CD14-positive monocyte (primary cell): ENCODE measurements around the gene NEK4. TPM values are rescaled to one million over a fixed set of nuclear protein-coding genes. Genes with fewer than 3 reads are reported as not detected.
A peak's percentile ranks its signal among the peaks of the same experiment; 100 is the strongest.

ENCODE experiments used
- DNase-seq, 3 donors: peaks; one replicate each; pipeline ENCODE4 v3.0.0-alpha.2; 2011 to 2022
- H2AFZ ChIP-seq: 2 replicates; pipeline ENCODE4 v1.6.0; 2012; ENCODE audit warnings: mild to moderate bottlenecking, low read depth, low read length, inconsistent platforms; ENCODE audit not compliant: insufficient read depth, poor library complexity, severe bottlenecking
- H3K27ac ChIP-seq, 2 donors: 1 replicate in 1 of 2; 2 replicates in 1 of 2; pipeline ENCODE4 v1.5.1; 2012 to 2013; ENCODE audit warnings: low read length in 2 of 2, control low read depth in 1 of 2, inconsistent platforms in 1 of 2, low read depth in 1 of 2, mild to moderate bottlenecking in 1 of 2
- H3K27me3 ChIP-seq, 2 donors: one replicate each; pipeline versions ENCODE4 v1.6.0 to v1.6.1; 2011 to 2013; ENCODE audit warnings: low read length in 2 of 2; ENCODE audit not compliant: control insufficient read depth in 2 of 2, insufficient read depth in 2 of 2
- H3K36me3 ChIP-seq, 2 donors: replicated peaks in 1 of 2; 1 replicate in 1 of 2; 2 replicates in 1 of 2; pipeline versions ENCODE4 v1.5.1 to v1.6.1; 2012 to 2013; ENCODE audit warnings: low read length in 2 of 2, control low read depth in 1 of 2, inconsistent platforms in 1 of 2, mild to moderate bottlenecking in 1 of 2; ENCODE audit not compliant: insufficient read depth in 2 of 2, control insufficient read depth in 1 of 2
- H3K4me1 ChIP-seq, 2 donors: 1 replicate in 1 of 2; 2 replicates in 1 of 2; pipeline versions ENCODE4 v1.5.1 to v1.6.1; 2012 to 2013; ENCODE audit warnings: low read length in 2 of 2, control low read depth in 1 of 2, inconsistent platforms in 1 of 2, mild to moderate bottlenecking in 1 of 2, moderate library complexity in 1 of 2; ENCODE audit not compliant: insufficient read depth in 2 of 2, control insufficient read depth in 1 of 2
- H3K4me2 ChIP-seq: replicated peaks from 2 replicates; pipeline ENCODE3; 2012; ENCODE audit warnings: low read length, moderate library complexity, mild to moderate bottlenecking; ENCODE audit not compliant: poor library complexity, severe bottlenecking; ENCODE audit errors: extremely low read depth
- H3K4me3 ChIP-seq, 3 experiments: fragments of 200-600 bp in 1 of 3; sonication (generic) in 1 of 3; replicated peaks in 1 of 3; 1 replicate in 2 of 3; 2 replicates in 1 of 3; pipeline ENCODE4 v1.5.1; 2011 to 2013; ENCODE audit warnings: low read length in 3 of 3, mild to moderate bottlenecking in 3 of 3, control low read depth in 2 of 3, low read depth in 2 of 3, inconsistent platforms in 1 of 3, moderate library complexity in 1 of 3
- H3K79me2 ChIP-seq: 2 replicates; pipeline ENCODE4 v1.6.0; 2012; ENCODE audit warnings: mild to moderate bottlenecking, control low read depth, inconsistent platforms, low read length, moderate library complexity; ENCODE audit not compliant: insufficient read depth
- H3K9ac ChIP-seq: 2 replicates; pipeline ENCODE4 v1.6.0; 2017; ENCODE audit warnings: low read length, mild to moderate bottlenecking; ENCODE audit not compliant: insufficient read depth, poor library complexity, severe bottlenecking
- H3K9me3 ChIP-seq, 2 donors: replicated peaks in 1 of 2; 1 replicate in 1 of 2; 2 replicates in 1 of 2; pipeline versions ENCODE4 v1.5.1 to v1.6.1; 2012 to 2013; ENCODE audit warnings: low read length in 2 of 2, control low read depth in 1 of 2; ENCODE audit not compliant: control insufficient read depth in 1 of 2, insufficient read depth in 1 of 2
- H4K20me1 ChIP-seq: 2 replicates; pipeline ENCODE4 v1.6.0; 2012; ENCODE audit warnings: mild to moderate bottlenecking, low read length, control low read depth, moderate library complexity; ENCODE audit not compliant: insufficient read depth
- H3K27ac Mint-ChIP-seq, 7 donors: one replicate each; pipeline ENCODE4 v1.8.0; 2020; ENCODE audit warnings: mild to moderate bottlenecking in 7 of 7, mixed read lengths in 7 of 7, moderate library complexity in 6 of 7, inconsistent platforms in 2 of 7
- H3K27me3 Mint-ChIP-seq, 3 donors: one replicate each; pipeline ENCODE4 v1.8.0; 2021 to 2022; ENCODE audit warnings: low read depth in 3 of 3, mild to moderate bottlenecking in 3 of 3, mixed read lengths in 3 of 3, moderate library complexity in 3 of 3, inconsistent platforms in 1 of 3
- H3K36me3 Mint-ChIP-seq, 2 donors: one replicate each; pipeline ENCODE4 v1.8.0; 2020; ENCODE audit warnings: mixed read lengths in 2 of 2, inconsistent platforms in 1 of 2, mild to moderate bottlenecking in 1 of 2
- H3K4me1 Mint-ChIP-seq: one replicate; pipeline ENCODE4 v1.8.0; 2020; ENCODE audit warnings: mild to moderate bottlenecking, mixed read lengths
- H3K4me3 Mint-ChIP-seq, 2 donors: one replicate each; pipeline ENCODE4 v1.8.0; 2020; ENCODE audit warnings: mild to moderate bottlenecking in 2 of 2, mixed read lengths in 2 of 2, moderate library complexity in 1 of 2
- H3K9me3 Mint-ChIP-seq, 7 donors: one replicate each; pipeline ENCODE4 v1.8.0; 2020 to 2022; ENCODE audit warnings: mixed read lengths in 7 of 7, mild to moderate bottlenecking in 6 of 7, moderate library complexity in 6 of 7, inconsistent platforms in 2 of 7
- WGBS: methylation state at CpG from one replicate; pipeline ENCODE4 v1.1.5; 2013; ENCODE audit warnings: missing lambda C conversion rate; ENCODE audit not compliant: insufficient coverage; 5-methylcytosine and 5-hydroxymethylcytosine counted together
- intact Hi-C, 2 donors: fragments of 100-400 bp; cut with micrococcal nuclease; formaldehyde crosslinking; loops; one replicate each; pipeline versions ENCODE4 v1.15.0 to v1.15.1; 2023
- polyA plus RNA-seq, 3 donors: library from polyadenylated mRNA; depleted of rRNA in 1 of 3; unstranded in 2 of 3; stranded (reverse) in 1 of 3; fragments of 300-500 nt in 2 of 3; fragments of >200 nt in 1 of 3; fragmentation: Illumina TruSeq in 2 of 3; gene quantifications; 1 replicate in 2 of 3; 2 replicates in 1 of 3; pipeline ENCODE4 v1.2.3, GENCODE V29; 2012 to 2021
- TF ChIP-seq, protein P1 (sequence below): fragments of 200-600 bp; IDR thresholded peaks from one replicate; pipeline ENCODE4 v1.8.0; 2022; ENCODE audit warnings: antibody characterized with exemption, mild to moderate bottlenecking

Gene NEK4
- polyA plus RNA-seq, 3 donors = 13.7 to 17.5 (median 17.4) TPM

DNA sequence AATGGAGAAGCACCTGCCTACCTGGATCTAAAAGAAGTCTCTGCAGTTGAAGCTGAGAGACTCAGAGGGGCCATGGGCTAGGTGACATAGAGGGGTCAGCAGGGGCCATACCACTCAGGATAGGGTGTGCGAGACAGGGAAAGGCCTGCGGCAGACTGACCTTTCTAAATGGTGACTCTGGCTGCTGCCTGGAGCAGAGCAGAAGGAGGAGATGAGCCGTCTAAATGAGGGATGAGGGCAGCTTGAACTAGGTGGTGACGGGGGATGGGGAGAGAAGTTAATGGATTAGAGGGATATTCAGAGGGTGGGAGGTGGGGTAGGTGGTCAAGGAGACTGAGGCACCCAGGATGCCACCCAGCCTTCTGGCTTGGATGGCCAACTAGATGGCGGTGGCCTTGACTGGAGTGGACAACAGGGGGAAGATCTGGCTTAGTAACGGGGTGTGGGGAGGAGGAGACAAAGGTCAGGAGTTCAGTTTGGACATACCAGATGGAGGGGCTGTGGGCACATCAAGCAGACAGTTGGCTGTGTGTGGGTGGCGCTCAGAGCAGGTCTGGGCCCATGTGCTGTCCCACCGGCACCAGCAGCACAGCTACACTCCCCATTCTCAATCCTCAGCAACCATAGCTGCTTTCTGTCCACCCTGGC lies 3.5 kb upstream of the NEK4 start:
- DNase-seq = no peak
- H3K9me3 Mint-ChIP-seq = peaks cover 0 to 2% (median 0%) of the 10 kb centered on the region in 7 donors
- 83% methylated on average over 6 of the region's 8 CpGs for WGBS

DNA sequence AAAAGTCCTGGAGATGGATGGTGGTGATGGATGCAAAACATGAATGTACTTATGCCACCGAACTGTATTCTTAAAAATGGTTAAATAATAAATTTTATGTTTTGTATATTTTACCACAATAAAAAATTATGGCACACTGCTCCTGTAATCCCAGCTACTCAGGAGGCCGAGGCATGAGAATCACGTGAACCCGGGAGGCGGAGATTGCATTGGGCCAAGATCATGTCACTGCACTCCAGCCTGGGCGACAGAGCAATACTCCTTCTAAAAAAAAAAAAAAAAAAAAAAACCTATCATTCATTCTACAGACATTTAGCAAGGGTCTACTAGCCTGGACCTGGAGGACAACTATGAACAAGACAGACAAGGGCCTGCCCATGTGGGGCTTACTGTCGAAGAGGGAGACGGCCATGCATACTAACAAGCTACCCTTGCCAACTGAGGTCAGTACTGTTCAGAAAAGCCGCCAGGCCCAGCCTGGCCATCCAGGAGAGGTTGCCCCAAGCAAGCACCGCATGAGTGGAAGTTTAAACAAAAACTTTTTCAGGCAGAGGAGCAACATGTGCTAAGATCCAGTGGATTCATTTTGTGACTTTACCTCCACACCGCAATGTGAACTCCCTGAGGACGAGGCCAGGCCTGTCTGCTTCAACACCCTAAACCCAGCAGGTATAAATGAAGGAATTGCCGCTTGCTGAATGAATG lies 2.8 kb upstream of the NEK4 start:
- Histone ChIP-seq H3K4me2 (no peak overlapping the region), H3K27me3 (no peaks in the 10 kb centered on the region), H2AFZ (no peak overlapping the region), H3K27ac (no peak overlapping the region), H3K4me3 (no peak overlapping the region), H4K20me1 (peaks cover 4% of the 10 kb centered on the region), H3K9me3 (no peaks in the 10 kb centered on the region), H3K36me3 (peaks cover 0 to under 1% of the 10 kb centered on the region in 2 donors), H3K79me2 (peaks cover 21% of the 10 kb centered on the region), H3K9ac (no peak overlapping the region), H3K4me1 (peaks cover 47 to 53% of the 10 kb centered on the region in 2 donors)
- DNase-seq = no peak
- Mint-ChIP-seq H3K27me3 (peaks cover 0 to 4% (median 2%) of the 10 kb centered on the region in 3 donors), H3K4me1 (peaks cover 48% of the 10 kb centered on the region), H3K9me3 (peaks cover 0 to 2% (median 0%) of the 10 kb centered on the region in 7 donors), H3K27ac (peak overlapping the region in 2 of 7 donors; percentile 42 to 61), H3K36me3 (peaks cover 4 to 17% of the 10 kb centered on the region in 2 donors), H3K4me3 (no peak overlapping the region)
- WGBS = 100% methylated on average over 9 of the region's 13 CpGs
- intact Hi-C loops = no loop called here
- TF ChIP-seq, protein P1, sequence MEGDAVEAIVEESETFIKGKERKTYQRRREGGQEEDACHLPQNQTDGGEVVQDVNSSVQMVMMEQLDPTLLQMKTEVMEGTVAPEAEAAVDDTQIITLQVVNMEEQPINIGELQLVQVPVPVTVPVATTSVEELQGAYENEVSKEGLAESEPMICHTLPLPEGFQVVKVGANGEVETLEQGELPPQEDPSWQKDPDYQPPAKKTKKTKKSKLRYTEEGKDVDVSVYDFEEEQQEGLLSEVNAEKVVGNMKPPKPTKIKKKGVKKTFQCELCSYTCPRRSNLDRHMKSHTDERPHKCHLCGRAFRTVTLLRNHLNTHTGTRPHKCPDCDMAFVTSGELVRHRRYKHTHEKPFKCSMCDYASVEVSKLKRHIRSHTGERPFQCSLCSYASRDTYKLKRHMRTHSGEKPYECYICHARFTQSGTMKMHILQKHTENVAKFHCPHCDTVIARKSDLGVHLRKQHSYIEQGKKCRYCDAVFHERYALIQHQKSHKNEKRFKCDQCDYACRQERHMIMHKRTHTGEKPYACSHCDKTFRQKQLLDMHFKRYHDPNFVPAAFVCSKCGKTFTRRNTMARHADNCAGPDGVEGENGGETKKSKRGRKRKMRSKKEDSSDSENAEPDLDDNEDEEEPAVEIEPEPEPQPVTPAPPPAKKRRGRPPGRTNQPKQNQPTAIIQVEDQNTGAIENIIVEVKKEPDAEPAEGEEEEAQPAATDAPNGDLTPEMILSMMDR = no peak

More for the DNA sequence above, 3.5 kb upstream of the NEK4 start:
- H3K9ac ChIP-seq = no peak overlapping the region
- no peak overlapping the region for H3K4me2 ChIP-seq
- H3K27ac ChIP-seq = no peak overlapping the region
- no peak overlapping the region for H2AFZ ChIP-seq
- no peaks in the 10 kb centered on the region for H3K27me3 ChIP-seq
- Mint-ChIP-seq H3K36me3 (peaks cover 2 to 13% of the 10 kb centered on the region in 2 donors), H3K4me3 (no peak overlapping the region), H3K27me3 (peaks cover 0 to 4% (median 2%) of the 10 kb centered on the region in 3 donors), H3K4me1 (peaks cover 55% of the 10 kb centered on the region), H3K27ac (peak overlapping the region in 3 of 7 donors; percentile 50 to 95 (median 61))
- no peak overlapping the region for H3K4me3 ChIP-seq
- no peaks in the 10 kb centered on the region for H3K36me3 ChIP-seq
- peaks cover 53 to 57% of the 10 kb centered on the region in 2 donors for H3K4me1 ChIP-seq
- TF ChIP-seq, protein P1 = no peak
- intact Hi-C loops = no loop called here
- H3K9me3 ChIP-seq = no peaks in the 10 kb centered on the region
- H3K79me2 ChIP-seq = peaks cover 14% of the 10 kb centered on the region
- peaks cover 4% of the 10 kb centered on the region for H4K20me1 ChIP-seq
